ENCODE measurements around the gene NANOGP8. TPM values are rescaled to one million over a fixed set of nuclear protein-coding genes. Genes with fewer than 3 reads are reported as not detected.

The NANOGP8 gene
- total and polyA plus RNA-seq, 2 experiments from 2014 or later = not detected

- DNase-seq = no peak
- Histone ChIP-seq H3K4me2 (ENCODE audit: unreplicated experiment) (no peak overlapping the region), H3K27me3 (replicated peaks; ENCODE audit: insufficient read depth) (no peaks in the 10 kb centered on the region), H3K36me3 (ENCODE audit: low read depth) (no peaks in the 10 kb centered on the region), H3K4me3 (no peak overlapping the region), H3K27ac (no peak overlapping the region), H2AFZ (no peak overlapping the region), H3F3A (ENCODE audit: insufficient read depth) (no peaks in the 10 kb centered on the region), H3K9me2 (ENCODE audit: insufficient read depth) (no peaks in the 10 kb centered on the region), H4K20me1 (ENCODE audit: insufficient read depth) (no peaks in the 10 kb centered on the region), H3K9me3 (ENCODE audit: low read depth) (no peaks in the 10 kb centered on the region), H3K9ac (no peak overlapping the region), H3K79me2 (ENCODE audit: insufficient read depth) (no peaks in the 10 kb centered on the region), H3K4me1 (ENCODE audit: insufficient read depth) (peaks cover 1% of the 10 kb centered on the region; the same call in 1 of the 2 replicates)
- in situ Hi-C loops (cut with MboI) = no loop called here
- TF ChIP-seq EZH2phosphoT487 (IDR thresholded peaks at IDR 0.05; ENCODE audit: insufficient read depth, low read depth) = no peak
- no peak for TF ChIP-seq EZH2 (IDR thresholded peaks at IDR 0.05; ENCODE audit: insufficient read depth, poor library complexity, severe bottlenecking)
- WGBS, 2 experiments (ENCODE audit: low coverage in 1 of 2, low lambda C conversion rate in 2 of 2, missing lambda C conversion rate in 2 of 2) = 86 to 90% methylated on average over 5 of the region's 5 CpGs
These were observed 29.5 kb downstream of the NANOGP8 start for GRCh38 chr15:35055416-35056105.

- Histone ChIP-seq H3K9ac (no peak overlapping the region), H3K9me2 (ENCODE audit: insufficient read depth) (no peaks in the 10 kb centered on the region), H3K27me3 (replicated peaks; ENCODE audit: insufficient read depth) (no peaks in the 10 kb centered on the region), H3K27ac (no peak overlapping the region), H3K4me3 (no peak overlapping the region), H3K79me2 (ENCODE audit: insufficient read depth) (no peaks in the 10 kb centered on the region), H4K20me1 (ENCODE audit: insufficient read depth) (no peaks in the 10 kb centered on the region), H2AFZ (no peak overlapping the region), H3K36me3 (ENCODE audit: low read depth) (no peaks in the 10 kb centered on the region), H3F3A (ENCODE audit: insufficient read depth) (no peaks in the 10 kb centered on the region), H3K9me3 (ENCODE audit: low read depth) (no peaks in the 10 kb centered on the region), H3K4me2 (ENCODE audit: unreplicated experiment) (no peak overlapping the region), H3K4me1 (ENCODE audit: insufficient read depth) (no peaks in the 10 kb centered on the region)
- DNase-seq = peak; percentile 20
- TF ChIP-seq EZH2 (IDR thresholded peaks at IDR 0.05; ENCODE audit: insufficient read depth, poor library complexity, severe bottlenecking) = no peak
- no peak for TF ChIP-seq EZH2phosphoT487 (IDR thresholded peaks at IDR 0.05; ENCODE audit: insufficient read depth, low read depth)
- in situ Hi-C loops (cut with MboI) = no loop called here
- 90 to 93% methylated on average over 6 of the region's 6 CpGs for WGBS, 2 experiments (ENCODE audit: low coverage in 1 of 2, low lambda C conversion rate in 2 of 2, missing lambda C conversion rate in 2 of 2)
These were observed 30.7 kb downstream of the NANOGP8 start for GRCh38 chr15:35054380-35054779.

- Histone ChIP-seq H3K4me3 (no peak overlapping the region), H2AFZ (no peak overlapping the region), H3K27ac (no peak overlapping the region), H3K79me2 (ENCODE audit: insufficient read depth) (no peaks in the 10 kb centered on the region), H3F3A (ENCODE audit: insufficient read depth) (no peaks in the 10 kb centered on the region), H3K36me3 (ENCODE audit: low read depth) (no peaks in the 10 kb centered on the region), H4K20me1 (ENCODE audit: insufficient read depth) (no peaks in the 10 kb centered on the region), H3K9me3 (ENCODE audit: low read depth) (no peaks in the 10 kb centered on the region), H3K9ac (no peak overlapping the region), H3K4me2 (ENCODE audit: unreplicated experiment) (no peak overlapping the region), H3K27me3 (replicated peaks; ENCODE audit: insufficient read depth) (no peaks in the 10 kb centered on the region), H3K4me1 (ENCODE audit: insufficient read depth) (no peaks in the 10 kb centered on the region), H3K9me2 (ENCODE audit: insufficient read depth) (no peaks in the 10 kb centered on the region)
- in situ Hi-C loops (cut with MboI) = no loop called here
- no peak for TF ChIP-seq EZH2phosphoT487 (IDR thresholded peaks at IDR 0.05; ENCODE audit: insufficient read depth, low read depth)
- no peak for TF ChIP-seq EZH2 (IDR thresholded peaks at IDR 0.05; ENCODE audit: insufficient read depth, poor library complexity, severe bottlenecking)
- DNase-seq = no peak
These were observed 37.1 kb downstream of the NANOGP8 start for GRCh38 chr15:35047996-35048395.

- Histone ChIP-seq H3K4me3 (no peak overlapping the region), H3K36me3 (ENCODE audit: low read depth) (no peaks in the 10 kb centered on the region), H3K27ac (no peak overlapping the region), H3K9me3 (ENCODE audit: low read depth) (no peaks in the 10 kb centered on the region), H3F3A (ENCODE audit: insufficient read depth) (no peaks in the 10 kb centered on the region), H3K9ac (no peak overlapping the region), H3K27me3 (replicated peaks; ENCODE audit: insufficient read depth) (no peaks in the 10 kb centered on the region), H4K20me1 (ENCODE audit: insufficient read depth) (no peaks in the 10 kb centered on the region), H3K9me2 (ENCODE audit: insufficient read depth) (no peaks in the 10 kb centered on the region), H2AFZ (no peak overlapping the region), H3K79me2 (ENCODE audit: insufficient read depth) (no peaks in the 10 kb centered on the region), H3K4me2 (ENCODE audit: unreplicated experiment) (no peak overlapping the region), H3K4me1 (ENCODE audit: insufficient read depth) (no peaks in the 10 kb centered on the region)
- TF ChIP-seq EZH2phosphoT487 (IDR thresholded peaks at IDR 0.05; ENCODE audit: insufficient read depth, low read depth) = no peak
- no peak for TF ChIP-seq EZH2 (IDR thresholded peaks at IDR 0.05; ENCODE audit: insufficient read depth, poor library complexity, severe bottlenecking)
- in situ Hi-C loops (cut with MboI) = no loop called here
- no peak for DNase-seq
- WGBS, 2 experiments (ENCODE audit: low coverage in 1 of 2, low lambda C conversion rate in 2 of 2, missing lambda C conversion rate in 2 of 2) = 24 to 57% methylated on average over 1 of the region's 1 CpG
These were observed 37.6 kb downstream of the NANOGP8 start for GRCh38 chr15:35047528-35047927.

Measured in GM23248 (cell line).